ENCODE measurements around the gene PIP5KL1. TPM values are rescaled to one million over a fixed set of nuclear protein-coding genes. Genes with fewer than 3 reads are reported as not detected.
A peak's percentile ranks its signal among the peaks of the same experiment; 100 is the strongest.

Gene PIP5KL1
- total and polyA plus RNA-seq, 7 experiments from 2014 or later: 0.17 to 2.9 (median 1.9) TPM; not detected in 1

GRCh38 chr9:127940593-127940992 is 10.0 kb upstream of the PIP5KL1 start:
- H3K27me3 ChIP-seq (ENCODE audit: control insufficient read depth in 2 of 2, insufficient read depth in 2 of 2, low read length in 2 of 2): no peaks in the 10 kb centered on the region
- H3K9me3 ChIP-seq (ENCODE audit: control insufficient read depth in 2 of 3, low read length in 3 of 3): no peaks in the 10 kb centered on the region
- H3K4me3 ChIP-seq (ENCODE audit: low read length): no peak overlapping the region
- no peak overlapping the region for H3K27ac ChIP-seq (ENCODE audit: low read depth, low read length)
- ATAC-seq: no peak
- H3K9me3 Mint-ChIP-seq: peaks cover 0 to 27% (median 0%) of the 10 kb centered on the region in 11 donors
- peaks cover 0 to 4% (median 0%) of the 10 kb centered on the region in 5 donors for H3K27me3 Mint-ChIP-seq
- intact Hi-C loops (cut with micrococcal nuclease): loop anchor here in 1 of 2 donors (5.0 kb wide), 1 partner anchor 42 kb away; the partner anchor contains the start of gene EEIG1
- peak overlapping the region; percentile 43 to 74 (median 58) for H3K27ac Mint-ChIP-seq
- H3K4me1 Mint-ChIP-seq: peaks cover 36 to 65% (median 56%) of the 10 kb centered on the region in 7 donors
- no peak for DNase-seq
- peak overlapping the region in 2 of 10 donors; percentile 11 to 13 for H3K4me3 Mint-ChIP-seq
- ChIA-PET POLR2A (interaction anchor here (1.3 to 61.3 kb wide), 6 partner anchors 9 to 132 kb away, joined by 3 to 1719 read pairs (median 5); partner anchors contain the start of gene EEIG1), CTCF (interaction anchor here (1.0 to 7.2 kb wide), 4 partner anchors 13 to 94 kb away, joined by 3 to 110 read pairs (median 20); no protein-coding TSS in a partner anchor)
- H3K36me3 ChIP-seq (ENCODE audit: control insufficient read depth in 2 of 3, insufficient read depth in 3 of 3, low read length in 3 of 3): peaks cover 13 to 60% (median 20%) of the 10 kb centered on the region in 3 experiments
- peaks cover 0 to 41% (median 28%) of the 10 kb centered on the region in 5 donors for H3K36me3 Mint-ChIP-seq
- peaks cover 27 to 32% of the 10 kb centered on the region in 2 donors for H3K4me1 ChIP-seq (ENCODE audit: control insufficient read depth in 2 of 2, insufficient read depth in 2 of 2, low read length in 2 of 2)

GRCh38 chr9:127938298-127938690 is 7.7 kb upstream of the PIP5KL1 start:
- peaks cover 39 to 64% (median 53%) of the 10 kb centered on the region in 7 donors for H3K4me1 Mint-ChIP-seq
- intact Hi-C loops (cut with micrococcal nuclease): loop anchor here in 1 of 2 donors (5.0 kb wide), 1 partner anchor 189 kb away; the partner anchor contains the start of gene PTGES2
- Histone ChIP-seq H3K27me3 (ENCODE audit: control insufficient read depth in 2 of 2, insufficient read depth in 2 of 2, low read length in 2 of 2) (no peaks in the 10 kb centered on the region), H3K4me3 (ENCODE audit: low read length) (peak overlapping the region; percentile 88), H3K27ac (ENCODE audit: low read depth, low read length) (peak overlapping the region; percentile 78), H3K4me1 (ENCODE audit: control insufficient read depth in 2 of 2, insufficient read depth in 2 of 2, low read length in 2 of 2) (peaks cover 24 to 29% of the 10 kb centered on the region in 2 donors), H3K36me3 (ENCODE audit: control insufficient read depth in 2 of 3, insufficient read depth in 3 of 3, low read length in 3 of 3) (peaks cover 4 to 44% (median 18%) of the 10 kb centered on the region in 3 experiments), H3K9me3 (ENCODE audit: control insufficient read depth in 2 of 3, low read length in 3 of 3) (no peaks in the 10 kb centered on the region)
- peaks cover 0 to 29% (median 0%) of the 10 kb centered on the region in 11 donors for H3K9me3 Mint-ChIP-seq
- CTCF ChIA-PET: interaction anchor here (1.1 to 7.2 kb wide), 2 partner anchors 8 to 97 kb away, joined by 3 to 110 read pairs; no protein-coding TSS in a partner anchor
- H3K27ac Mint-ChIP-seq: peak overlapping the region; percentile 73 to 99 (median 95)
- POLR2A ChIA-PET: interaction anchor here (0.7 to 61.3 kb wide), 4 partner anchors 9 to 129 kb away, joined by 3 to 1719 read pairs (median 12); partner anchors contain the start of genes EEIG1, NAIF1 and PIP5KL1
- no peak for ATAC-seq
- peaks cover 0 to 4% (median 0%) of the 10 kb centered on the region in 5 donors for H3K27me3 Mint-ChIP-seq
- no peak for DNase-seq
- peaks cover 0 to 26% (median 18%) of the 10 kb centered on the region in 5 donors for H3K36me3 Mint-ChIP-seq
- peak overlapping the region in 9 of 10 donors; percentile 44 to 98 (median 71) for H3K4me3 Mint-ChIP-seq

GRCh38 chr9:127937388-127938297 is 7.1 kb upstream of the PIP5KL1 start, which contains the start of gene DPM2:
TSS of gene DPM2 (minus strand) at chr9:127937854. CDS start at chr9:127937820, 34 bp downstream.
- H3K27me3 ChIP-seq (ENCODE audit: control insufficient read depth in 2 of 2, insufficient read depth in 2 of 2, low read length in 2 of 2): no peaks in the 10 kb centered on the region
- Mint-ChIP-seq H3K4me3 (peak within 1 kb of the TSS; percentile 85 to 98 (median 92)), H3K27ac (peak within 1 kb of the TSS; percentile 88 to 99 (median 95)), H3K36me3 (peaks cover 0 to 19% (median 11%) of the 10 kb centered on the region in 5 donors), H3K4me1 (peaks cover 38 to 62% (median 48%) of the 10 kb centered on the region in 7 donors), H3K9me3 (peaks cover 0 to 31% (median 0%) of the 10 kb centered on the region in 11 donors), H3K27me3 (peaks cover 0 to 4% (median 0%) of the 10 kb centered on the region in 5 donors)
- peak within 1 kb of the TSS; percentile 88 for H3K4me3 ChIP-seq (ENCODE audit: low read length)
- ATAC-seq: peak; percentile 96
- CTCF ChIA-PET: interaction anchor here (1.1 kb wide), 1 partner anchor 92 kb away, joined by 6 read pairs; no protein-coding TSS in a partner anchor
- no peaks in the 10 kb centered on the region for H3K9me3 ChIP-seq (ENCODE audit: control insufficient read depth in 2 of 3, low read length in 3 of 3)
- intact Hi-C loops (cut with micrococcal nuclease): loop anchor here (1.0 to 5.0 kb wide), 3 partner anchors 10 to 190 kb away; partner anchors contain the start of genes NAIF1 (in 1 of the 2) and PTGES2 (in 1 of the 2)
- H3K36me3 ChIP-seq (ENCODE audit: control insufficient read depth in 2 of 3, insufficient read depth in 3 of 3, low read length in 3 of 3): peaks cover 0 to 37% (median 11%) of the 10 kb centered on the region in 3 experiments
- H3K4me1 ChIP-seq (ENCODE audit: control insufficient read depth in 2 of 2, insufficient read depth in 2 of 2, low read length in 2 of 2): peaks cover 24 to 25% of the 10 kb centered on the region in 2 donors
- peak; percentile 71 to 90 (median 88) for DNase-seq
- H3K27ac ChIP-seq (ENCODE audit: low read depth, low read length): peak within 1 kb of the TSS; percentile 78
- POLR2A ChIA-PET: interaction anchor here (0.6 to 61.3 kb wide), 10 partner anchors 9 to 134 kb away, joined by 3 to 1719 read pairs (median 3); partner anchors contain the start of genes EEIG1 and PIP5KL1

- Mint-ChIP-seq H3K27me3 (peaks cover 0 to 4% (median 0%) of the 10 kb centered on the region in 5 donors), H3K9me3 (peaks cover 0 to 29% (median 0%) of the 10 kb centered on the region in 11 donors), H3K4me1 (peaks cover 35 to 61% (median 47%) of the 10 kb centered on the region in 7 donors), H3K4me3 (peak overlapping the region; percentile 85 to 98 (median 92)), H3K27ac (peak overlapping the region; percentile 88 to 99 (median 95)), H3K36me3 (peaks cover 0 to 19% (median 11%) of the 10 kb centered on the region in 5 donors)
- ChIA-PET POLR2A (interaction anchor here (0.7 to 61.3 kb wide), 9 partner anchors 8 to 135 kb away, joined by 3 to 1719 read pairs (median 3); partner anchors contain the start of genes EEIG1 and PIP5KL1), CTCF (interaction anchor here (1.1 kb wide), 1 partner anchor 92 kb away, joined by 6 read pairs; no protein-coding TSS in a partner anchor)
- H3K4me3 ChIP-seq (ENCODE audit: low read length): peak overlapping the region; percentile 88
- H3K4me1 ChIP-seq (ENCODE audit: control insufficient read depth in 2 of 2, insufficient read depth in 2 of 2, low read length in 2 of 2): peaks cover 24 to 25% of the 10 kb centered on the region in 2 donors
- no peak for DNase-seq
- H3K36me3 ChIP-seq (ENCODE audit: control insufficient read depth in 2 of 3, insufficient read depth in 3 of 3, low read length in 3 of 3): peaks cover 0 to 31% (median 5%) of the 10 kb centered on the region in 3 experiments
- peak overlapping the region; percentile 78 for H3K27ac ChIP-seq (ENCODE audit: low read depth, low read length)
- no peak for ATAC-seq
- no peaks in the 10 kb centered on the region for H3K27me3 ChIP-seq (ENCODE audit: control insufficient read depth in 2 of 2, insufficient read depth in 2 of 2, low read length in 2 of 2)
- no peaks in the 10 kb centered on the region for H3K9me3 ChIP-seq (ENCODE audit: control insufficient read depth in 2 of 3, low read length in 3 of 3)
- intact Hi-C loops (cut with micrococcal nuclease): loop anchor here (1.0 to 5.0 kb wide), 3 partner anchors 10 to 190 kb away; partner anchors contain the start of genes NAIF1 (in 1 of the 2) and PTGES2 (in 1 of the 2)
These were observed 6.4 kb upstream of the PIP5KL1 start for GRCh38 chr9:127937056-127937387.

- peak overlapping the region; percentile 88 for H3K4me3 ChIP-seq (ENCODE audit: low read length)
- H3K9me3 Mint-ChIP-seq: peaks cover 0 to 34% (median 0%) of the 10 kb centered on the region in 11 donors
- no peak for ATAC-seq
- peak overlapping the region; percentile 78 for H3K27ac ChIP-seq (ENCODE audit: low read depth, low read length)
- H3K27ac Mint-ChIP-seq: peak overlapping the region; percentile 88 to 99 (median 95)
- peaks cover 0 to 17% (median 11%) of the 10 kb centered on the region in 5 donors for H3K36me3 Mint-ChIP-seq
- CTCF ChIA-PET: no interaction called here
- H3K9me3 ChIP-seq (ENCODE audit: control insufficient read depth in 2 of 3, low read length in 3 of 3): no peaks in the 10 kb centered on the region
- peaks cover 38 to 64% (median 49%) of the 10 kb centered on the region in 7 donors for H3K4me1 Mint-ChIP-seq
- peak overlapping the region; percentile 85 to 98 (median 92) for H3K4me3 Mint-ChIP-seq
- POLR2A ChIA-PET: interaction anchor here (0.8 to 61.3 kb wide), 6 partner anchors 7 to 1477 kb away, joined by 3 to 1719 read pairs (median 4); partner anchors contain the start of genes EEIG1 and PIP5KL1
- peaks cover 0 to 4% (median 0%) of the 10 kb centered on the region in 5 donors for H3K27me3 Mint-ChIP-seq
- intact Hi-C loops (cut with micrococcal nuclease): loop anchor here in 1 of 2 donors (5.0 kb wide), 1 partner anchor 191 kb away; the partner anchor contains the start of gene PTGES2
- H3K27me3 ChIP-seq (ENCODE audit: control insufficient read depth in 2 of 2, insufficient read depth in 2 of 2, low read length in 2 of 2): no peaks in the 10 kb centered on the region
- peaks cover 0 to 25% (median 3%) of the 10 kb centered on the region in 3 experiments for H3K36me3 ChIP-seq (ENCODE audit: control insufficient read depth in 2 of 3, insufficient read depth in 3 of 3, low read length in 3 of 3)
- DNase-seq: peak in 1 of 9 donors; percentile 14
- H3K4me1 ChIP-seq (ENCODE audit: control insufficient read depth in 2 of 2, insufficient read depth in 2 of 2, low read length in 2 of 2): peaks cover 27 to 29% of the 10 kb centered on the region in 2 donors
These were observed 5.8 kb upstream of the PIP5KL1 start for GRCh38 chr9:127936347-127936852.

Data from naive thymus-derived CD4-positive, alpha-beta T cell (primary cell).